H1 (cell line): ENCODE measurements around the gene PDZD8.

ENCODE experiments used
- CEBPB ChIP-seq: IDR thresholded peaks from 2 replicates; pipeline ENCODE4 v1.6.1; 2012; ENCODE audit warnings: low read depth, low read length
- CHD1 ChIP-seq: IDR thresholded peaks from 2 replicates; pipeline ENCODE4 v1.6.1; 2012; ENCODE audit warnings: low read depth, low read length, improper control_type of control experiment
- EZH2 ChIP-seq: fragments of 200-600 bp; sonication (generic); IDR thresholded peaks from 2 replicates; pipeline ENCODE4 v1.7.1; 2012; ENCODE audit warnings: low read depth, mild to moderate bottlenecking, moderate library complexity, low read length, inconsistent platforms; ENCODE audit not compliant: severe bottlenecking
- TAF1 ChIP-seq: IDR thresholded peaks from 2 replicates; pipeline ENCODE4 v1.6.1; 2011; ENCODE audit warnings: mild to moderate bottlenecking, low read depth, low read length
- ZNF274 ChIP-seq: IDR thresholded peaks from 2 replicates; pipeline ENCODE4 v1.7.0; 2012; ENCODE audit warnings: low read length, borderline replicate concordance; ENCODE audit errors: extremely low read depth
- TF ChIP-seq, protein P1 (sequence below): IDR thresholded peaks from 2 replicates; pipeline ENCODE4 v1.6.1; 2012; ENCODE audit warnings: inconsistent platforms
- TF ChIP-seq, protein P2 (sequence below): IDR thresholded peaks from 2 replicates; pipeline ENCODE4 v1.6.1; 2011; ENCODE audit warnings: low read depth, mild to moderate bottlenecking, low read length; ENCODE audit not compliant: insufficient read depth
- TF ChIP-seq, protein P3 (sequence below), 3 experiments: IDR thresholded peaks; 1 replicate in 2 of 3; 2 replicates in 1 of 3; pipeline versions ENCODE4 v1.5.1 to v1.6.1; 2011; ENCODE audit warnings: low read length in 3 of 3, mild to moderate bottlenecking in 3 of 3, inconsistent platforms in 2 of 3, low read depth in 1 of 3, moderate library complexity in 1 of 3; ENCODE audit not compliant: insufficient read depth in 1 of 3; ENCODE audit errors: control extremely low read depth in 1 of 3

DNA sequence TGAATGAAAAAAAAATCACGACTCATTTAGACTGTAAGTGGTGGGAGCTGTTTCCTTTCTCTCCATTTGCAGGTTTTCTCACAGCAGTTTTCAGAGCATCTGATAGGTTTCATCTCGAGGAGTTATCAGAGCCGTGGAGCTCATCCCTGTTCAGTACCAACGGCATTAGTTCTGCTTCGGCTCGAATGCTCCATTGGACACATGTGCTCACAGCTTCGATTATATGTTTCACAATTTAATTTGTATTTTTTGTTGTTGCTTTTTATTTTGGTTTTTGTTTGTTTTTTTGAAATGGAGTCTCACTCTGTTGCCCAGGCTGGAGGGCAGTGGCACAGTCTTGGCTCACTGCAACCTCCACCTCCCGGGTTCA is 132.8 kb downstream of the PDZD8 start:
- TF ChIP-seq, protein P1, sequence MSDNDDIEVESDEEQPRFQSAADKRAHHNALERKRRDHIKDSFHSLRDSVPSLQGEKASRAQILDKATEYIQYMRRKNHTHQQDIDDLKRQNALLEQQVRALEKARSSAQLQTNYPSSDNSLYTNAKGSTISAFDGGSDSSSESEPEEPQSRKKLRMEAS, result no peak
- no peak for TF ChIP-seq TAF1
- TF ChIP-seq CEBPB, result no peak
- TF ChIP-seq EZH2, result no peak
- TF ChIP-seq, protein P2, sequence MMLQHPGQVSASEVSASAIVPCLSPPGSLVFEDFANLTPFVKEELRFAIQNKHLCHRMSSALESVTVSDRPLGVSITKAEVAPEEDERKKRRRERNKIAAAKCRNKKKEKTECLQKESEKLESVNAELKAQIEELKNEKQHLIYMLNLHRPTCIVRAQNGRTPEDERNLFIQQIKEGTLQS, result no peak
- TF ChIP-seq CHD1, result no peak
- TF ChIP-seq, protein P3, sequence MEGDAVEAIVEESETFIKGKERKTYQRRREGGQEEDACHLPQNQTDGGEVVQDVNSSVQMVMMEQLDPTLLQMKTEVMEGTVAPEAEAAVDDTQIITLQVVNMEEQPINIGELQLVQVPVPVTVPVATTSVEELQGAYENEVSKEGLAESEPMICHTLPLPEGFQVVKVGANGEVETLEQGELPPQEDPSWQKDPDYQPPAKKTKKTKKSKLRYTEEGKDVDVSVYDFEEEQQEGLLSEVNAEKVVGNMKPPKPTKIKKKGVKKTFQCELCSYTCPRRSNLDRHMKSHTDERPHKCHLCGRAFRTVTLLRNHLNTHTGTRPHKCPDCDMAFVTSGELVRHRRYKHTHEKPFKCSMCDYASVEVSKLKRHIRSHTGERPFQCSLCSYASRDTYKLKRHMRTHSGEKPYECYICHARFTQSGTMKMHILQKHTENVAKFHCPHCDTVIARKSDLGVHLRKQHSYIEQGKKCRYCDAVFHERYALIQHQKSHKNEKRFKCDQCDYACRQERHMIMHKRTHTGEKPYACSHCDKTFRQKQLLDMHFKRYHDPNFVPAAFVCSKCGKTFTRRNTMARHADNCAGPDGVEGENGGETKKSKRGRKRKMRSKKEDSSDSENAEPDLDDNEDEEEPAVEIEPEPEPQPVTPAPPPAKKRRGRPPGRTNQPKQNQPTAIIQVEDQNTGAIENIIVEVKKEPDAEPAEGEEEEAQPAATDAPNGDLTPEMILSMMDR (IDR thresholded peaks at IDR 0.05; ENCODE audit: control extremely low read depth in 1 of 3, insufficient read depth in 1 of 3, low read depth in 1 of 3, low read length in 3 of 3), result no peak
- no peak for TF ChIP-seq ZNF274
